GM12864 (cell line): Measurements from ENCODE around the gene MZB1.

Experiments
- DNase-seq: peaks from one replicate; pipeline ENCODE4 v3.0.0-alpha.2; 2011; ENCODE audit warnings: low read depth
- H3K4me3 ChIP-seq: 2 replicates; pipeline ENCODE4 v1.5.1; 2011; ENCODE audit warnings: mild to moderate bottlenecking, low read depth, low read length, control low read depth
- CTCF ChIP-seq: IDR thresholded peaks from 2 replicates; pipeline ENCODE4 v1.5.1; 2011; ENCODE audit warnings: low read depth, mild to moderate bottlenecking, moderate library complexity, low read length, control low read depth, inconsistent platforms; ENCODE audit errors: missing control alignments

MZB1 gene

GRCh38 chr5:139426203-139426885, 36.6 kb upstream of the MZB1 start:
- TF ChIP-seq CTCF: no peak
- DNase-seq: no peak
- no peak overlapping the region for H3K4me3 ChIP-seq

GRCh38 chr5:139425497-139425896, 35.8 kb upstream of the MZB1 start:
- DNase-seq: no peak
- TF ChIP-seq CTCF: no peak
- H3K4me3 ChIP-seq: no peak overlapping the region

- DNase-seq: no peak
- no peak overlapping the region for H3K4me3 ChIP-seq
- TF ChIP-seq CTCF: peak; percentile 81
Observed at GRCh38 chr5:139422307-139422893, 32.7 kb upstream of the MZB1 start.

GRCh38 chr5:139419226-139420192, 29.8 kb upstream of the MZB1 start:
- no peak for TF ChIP-seq CTCF
- H3K4me3 ChIP-seq: no peak overlapping the region
- no peak for DNase-seq

GRCh38 chr5:139418793-139419192, 29.1 kb upstream of the MZB1 start:
- DNase-seq: no peak
- no peak overlapping the region for H3K4me3 ChIP-seq
- TF ChIP-seq CTCF: no peak

- H3K4me3 ChIP-seq: no peak overlapping the region
- TF ChIP-seq CTCF: no peak
- no peak for DNase-seq
Observed at GRCh38 chr5:139417214-139417613, 27.5 kb upstream of the MZB1 start.
